Activated T-cell treated with anti-CD3 and anti-CD28 coated beads, Interleukin-2, amount 50 U/mL, for 4 hours (primary cell): ENCODE data around the gene ATF6B. TPM values are rescaled to one million over a fixed set of nuclear protein-coding genes. Genes with fewer than 3 reads are reported as not detected.

Source experiments
- ATAC-seq, 2 donors: fragments of 200-7000 bp; cut with Tn5 transposase; one replicate each; pipeline ENCODE4 v1.10.0; 2021
- DNase-seq: peaks from one replicate; pipeline ENCODE4 v3.0.0-alpha.2; 2020
- H3K27me3 Mint-ChIP-seq: one replicate; pipeline ENCODE4 v1.8.0; 2021; ENCODE audit warnings: low read depth, mixed read lengths
- H3K36me3 Mint-ChIP-seq: one replicate; pipeline ENCODE4 v1.8.0; 2022; ENCODE audit warnings: mixed read lengths; ENCODE audit not compliant: insufficient read depth
- H3K4me1 Mint-ChIP-seq: one replicate; pipeline ENCODE4 v1.8.0; 2021; ENCODE audit warnings: low read depth, mixed read lengths
- H3K4me3 Mint-ChIP-seq: one replicate; pipeline ENCODE4 v1.8.0; 2021; ENCODE audit warnings: mild to moderate bottlenecking, moderate library complexity, mixed read lengths
- H3K9me3 Mint-ChIP-seq: one replicate; pipeline ENCODE4 v1.8.0; 2021; ENCODE audit warnings: mixed read lengths
- total RNA-seq, 3 donors: library from RNA; stranded (reverse); gene quantifications; one replicate each; pipeline ENCODE4 v1.2.1, GENCODE V29; 2021

Gene ATF6B
- total RNA-seq, 3 donors from 2014 or later = 65.2 to 75.2 (median 67.2) TPM

DNA sequence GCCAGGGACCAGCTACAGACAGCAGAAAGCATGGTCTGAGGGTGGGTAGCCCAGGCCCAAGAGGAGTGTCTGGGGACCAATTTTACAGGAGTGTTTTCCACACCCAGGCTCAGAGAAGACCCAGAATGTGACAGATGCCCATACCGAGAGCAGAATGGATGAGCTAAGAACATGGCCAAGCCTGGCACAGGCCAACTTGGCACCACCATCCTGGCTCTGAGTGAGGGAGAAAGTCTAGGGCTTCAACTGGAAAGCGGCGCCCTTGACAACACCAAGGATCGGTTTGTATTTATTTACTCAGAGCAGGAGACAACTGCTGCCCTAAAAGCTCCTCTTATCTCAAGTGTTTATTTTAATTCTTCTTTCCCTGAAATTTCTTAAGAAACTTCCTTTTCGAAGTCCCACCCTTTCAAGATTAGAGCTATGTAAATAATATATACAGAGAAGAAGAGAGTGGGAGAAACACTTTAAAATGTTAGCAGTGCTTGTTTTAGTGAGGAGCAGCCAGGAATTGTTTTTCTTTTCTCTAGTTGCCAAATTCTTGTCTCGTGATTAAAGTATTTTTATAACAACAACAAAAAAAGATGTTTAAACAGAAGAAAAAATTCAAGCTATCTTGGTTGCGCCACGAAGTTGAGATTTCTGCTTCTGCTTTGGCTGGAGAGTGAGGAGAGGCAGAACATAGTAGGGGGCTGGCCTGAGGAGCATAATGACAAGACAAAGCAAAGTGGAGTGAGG lies 35.1 kb downstream of the ATF6B start:
- DNase-seq = no peak
- no peaks in the 10 kb centered on the region for H3K9me3 Mint-ChIP-seq
- no peaks in the 10 kb centered on the region for H3K4me1 Mint-ChIP-seq
- no peak overlapping the region for H3K4me3 Mint-ChIP-seq
- peaks cover 43% of the 10 kb centered on the region for H3K27me3 Mint-ChIP-seq
- no peak for ATAC-seq
- H3K36me3 Mint-ChIP-seq = no peaks in the 10 kb centered on the region

GRCh38 chr6:32089082-32089828 lies 38.8 kb downstream of the ATF6B start:
- Mint-ChIP-seq H3K4me3 (no peak overlapping the region), H3K27me3 (peaks cover 35% of the 10 kb centered on the region), H3K36me3 (no peaks in the 10 kb centered on the region), H3K9me3 (no peaks in the 10 kb centered on the region), H3K4me1 (peaks cover 6% of the 10 kb centered on the region)
- DNase-seq (no peak), ATAC-seq (no peak)

DNA sequence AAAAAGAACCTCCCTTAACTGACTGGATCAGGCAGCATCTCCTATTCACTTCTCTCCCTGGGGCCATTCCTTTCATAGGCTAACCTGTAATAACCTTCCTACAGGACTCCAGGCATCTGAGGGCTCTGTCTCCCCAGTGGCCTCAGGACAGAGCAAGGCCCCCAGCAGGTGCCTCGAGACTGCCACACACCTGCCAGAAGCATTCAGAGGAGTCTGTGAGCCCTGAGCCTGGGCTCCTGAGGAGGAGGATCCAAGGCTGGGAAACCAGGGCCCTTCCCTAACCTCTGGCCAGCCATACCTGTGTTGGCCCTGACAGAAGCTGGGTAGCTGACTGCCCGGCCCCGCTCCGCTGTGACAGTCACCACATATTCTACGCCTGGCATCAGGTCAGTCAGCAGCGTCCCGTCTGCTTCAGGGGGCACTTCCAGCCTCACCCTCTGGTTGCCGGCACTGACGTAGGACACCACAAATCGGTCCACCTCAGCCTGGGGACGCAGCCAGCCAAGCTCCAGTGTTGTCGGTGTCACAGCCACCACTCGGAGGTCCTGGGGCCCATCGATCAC lies 39.5 kb downstream of the ATF6B start:
- no peak for ATAC-seq
- no peak for DNase-seq
- peaks cover 6% of the 10 kb centered on the region for H3K4me1 Mint-ChIP-seq
- H3K4me3 Mint-ChIP-seq = no peak overlapping the region
- H3K27me3 Mint-ChIP-seq = peaks cover 36% of the 10 kb centered on the region
- no peaks in the 10 kb centered on the region for H3K36me3 Mint-ChIP-seq
- no peaks in the 10 kb centered on the region for H3K9me3 Mint-ChIP-seq

DNA sequence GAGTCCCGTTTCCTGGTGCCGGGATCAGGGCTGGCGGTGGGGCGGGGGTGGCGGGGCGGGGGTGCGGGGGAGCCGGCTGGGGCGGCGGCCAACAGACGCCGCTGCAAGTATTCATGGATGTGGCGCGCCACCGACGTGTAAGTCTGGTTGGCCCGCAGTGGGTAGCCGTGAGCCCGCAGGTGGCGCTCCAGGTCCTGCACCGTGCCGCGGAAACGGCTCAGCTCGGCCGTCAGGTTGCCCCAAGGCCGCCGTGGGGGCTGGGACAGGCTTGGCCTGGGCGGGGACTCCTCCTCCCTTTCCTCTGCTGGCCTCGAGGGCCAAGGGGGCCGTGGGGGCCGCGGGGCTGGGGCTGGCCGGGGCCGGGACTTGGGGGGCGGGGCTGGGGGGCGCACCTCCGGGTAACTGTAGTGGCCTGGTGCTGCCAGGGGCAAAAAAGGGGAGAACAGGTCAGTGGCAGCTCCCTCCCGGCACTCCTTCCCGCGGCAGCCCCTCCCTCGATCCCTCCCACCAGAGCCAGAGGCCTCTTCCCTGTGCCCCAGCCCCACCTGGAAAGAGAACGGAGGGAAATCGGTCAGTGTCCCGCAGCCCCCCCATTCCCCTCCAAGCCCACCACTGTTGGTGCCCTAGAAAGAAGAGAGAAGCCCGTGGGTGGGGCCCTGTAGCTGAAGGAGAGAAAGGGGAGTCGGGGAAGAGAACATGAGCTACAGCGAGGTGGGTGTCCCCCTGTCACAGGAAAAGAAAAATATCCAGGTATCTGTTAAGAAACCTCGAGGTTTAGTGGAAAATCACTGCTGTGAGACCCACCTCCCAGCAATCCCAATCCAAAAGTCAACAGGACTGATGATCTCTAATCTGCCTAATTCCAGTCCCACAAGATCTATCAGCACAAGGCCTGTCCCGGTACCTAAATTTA lies 40.2 kb downstream of the ATF6B start:
- Mint-ChIP-seq H3K27me3 (peaks cover 38% of the 10 kb centered on the region), H3K4me1 (peaks cover 6% of the 10 kb centered on the region), H3K4me3 (no peak overlapping the region), H3K36me3 (no peaks in the 10 kb centered on the region), H3K9me3 (no peaks in the 10 kb centered on the region)
- peak; percentile 59 for DNase-seq
- peak; percentile 90 to 92 for ATAC-seq

GRCh38 chr6:32086661-32087573 lies 41.1 kb downstream of the ATF6B start:
- Mint-ChIP-seq H3K4me1 (peaks cover 6% of the 10 kb centered on the region), H3K36me3 (no peaks in the 10 kb centered on the region), H3K9me3 (no peaks in the 10 kb centered on the region), H3K4me3 (peak overlapping the region; percentile 19), H3K27me3 (peaks cover 35% of the 10 kb centered on the region)
- peak; percentile 28 to 32 for ATAC-seq
- no peak for DNase-seq

GRCh38 chr6:32085759-32086459 lies 42.1 kb downstream of the ATF6B start:
- no peaks in the 10 kb centered on the region for H3K9me3 Mint-ChIP-seq
- peaks cover 35% of the 10 kb centered on the region for H3K27me3 Mint-ChIP-seq
- no peak overlapping the region for H3K4me3 Mint-ChIP-seq
- H3K4me1 Mint-ChIP-seq = peaks cover 6% of the 10 kb centered on the region
- DNase-seq (no peak), ATAC-seq (no peak)
- no peaks in the 10 kb centered on the region for H3K36me3 Mint-ChIP-seq

DNA sequence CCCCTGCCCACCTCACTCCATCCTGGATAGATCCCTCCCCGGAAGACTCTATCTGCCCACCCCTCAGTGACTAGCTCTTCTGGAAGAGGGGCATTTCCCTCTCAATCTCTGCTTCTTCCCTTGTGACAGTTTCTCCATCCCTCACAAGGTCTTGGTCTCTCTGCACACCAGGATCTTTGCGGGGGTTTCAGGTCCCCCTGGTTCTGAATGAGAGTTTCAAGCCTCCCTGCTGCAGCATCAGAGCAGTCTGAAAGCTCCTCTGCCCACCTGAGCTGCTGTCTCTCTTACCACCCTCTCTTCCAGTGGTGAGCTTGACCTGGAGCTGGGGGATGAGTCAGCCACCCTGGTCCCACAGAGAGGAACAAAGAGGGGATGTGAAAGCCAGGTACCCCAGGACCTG lies 43.3 kb downstream of the ATF6B start:
- no peaks in the 10 kb centered on the region for H3K9me3 Mint-ChIP-seq
- H3K36me3 Mint-ChIP-seq = no peaks in the 10 kb centered on the region
- peaks cover 35% of the 10 kb centered on the region for H3K27me3 Mint-ChIP-seq
- peaks cover 6% of the 10 kb centered on the region for H3K4me1 Mint-ChIP-seq
- ATAC-seq = no peak
- H3K4me3 Mint-ChIP-seq = no peak overlapping the region
- DNase-seq = no peak

DNA sequence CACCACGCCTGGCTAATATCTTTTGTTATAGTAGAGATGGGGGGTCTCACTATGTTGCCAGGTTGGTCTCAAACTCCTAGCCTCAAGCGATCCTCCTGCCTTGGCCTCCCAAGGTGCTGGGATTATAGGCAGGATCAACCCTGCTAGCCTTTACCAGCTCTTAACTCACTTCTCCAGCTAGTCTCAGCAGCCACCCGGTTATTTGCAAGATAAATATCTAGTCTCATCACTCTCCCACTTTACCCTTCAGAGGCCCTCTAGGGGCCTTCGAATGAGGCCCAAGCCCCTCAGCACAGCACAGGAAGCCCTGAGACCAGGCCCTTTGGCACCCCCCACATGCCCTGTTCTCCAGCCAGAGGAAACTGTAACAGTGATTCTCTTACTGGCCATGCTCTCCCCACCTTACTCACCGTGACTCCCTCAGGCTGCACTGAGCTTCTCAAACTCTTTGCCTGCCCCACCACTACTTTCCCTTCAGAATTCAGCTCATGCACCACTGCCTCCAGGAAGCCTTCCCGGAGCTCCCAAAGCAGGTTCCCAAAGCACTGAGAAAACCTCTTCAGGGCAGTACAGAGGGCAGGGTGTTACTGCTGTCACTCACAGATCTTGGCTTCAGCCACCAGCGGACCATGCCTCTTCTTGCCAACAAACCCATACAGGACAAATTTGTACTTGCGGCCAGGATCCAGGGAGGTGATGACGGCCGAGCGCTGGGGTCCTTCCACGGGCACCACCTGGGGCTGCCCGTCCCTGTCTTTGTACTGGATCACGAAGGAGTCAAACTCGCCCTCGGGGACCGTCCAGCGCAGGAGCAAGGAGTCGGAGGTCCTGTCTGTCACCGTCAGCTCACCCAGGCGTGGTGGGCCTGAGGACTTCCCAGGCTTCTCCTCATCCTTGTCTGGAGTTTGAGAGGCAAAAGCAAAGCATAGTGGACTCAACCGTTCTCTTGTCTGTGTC lies 44.0 kb downstream of the ATF6B start:
- DNase-seq (no peak), ATAC-seq (no peak)
- Mint-ChIP-seq H3K36me3 (no peaks in the 10 kb centered on the region), H3K9me3 (no peaks in the 10 kb centered on the region), H3K4me1 (peaks cover 6% of the 10 kb centered on the region), H3K4me3 (no peak overlapping the region), H3K27me3 (peaks cover 31% of the 10 kb centered on the region)

GRCh38 chr6:32082935-32083334 lies 45.1 kb downstream of the ATF6B start:
- DNase-seq (no peak), ATAC-seq (no peak)
- peaks cover 6% of the 10 kb centered on the region for H3K4me1 Mint-ChIP-seq
- no peaks in the 10 kb centered on the region for H3K36me3 Mint-ChIP-seq
- no peaks in the 10 kb centered on the region for H3K9me3 Mint-ChIP-seq
- no peak overlapping the region for H3K4me3 Mint-ChIP-seq
- H3K27me3 Mint-ChIP-seq = peaks cover 26% of the 10 kb centered on the region

- Mint-ChIP-seq H3K36me3 (no peaks in the 10 kb centered on the region), H3K9me3 (no peaks in the 10 kb centered on the region), H3K4me1 (peaks cover 6% of the 10 kb centered on the region), H3K27me3 (peaks cover 26% of the 10 kb centered on the region), H3K4me3 (no peak overlapping the region)
- DNase-seq = no peak
- ATAC-seq = no peak
Observed at GRCh38 chr6:32082478-32082877, 45.6 kb downstream of the ATF6B start.

- no peak for ATAC-seq
- no peaks in the 10 kb centered on the region for H3K9me3 Mint-ChIP-seq
- DNase-seq = no peak
- no peaks in the 10 kb centered on the region for H3K4me1 Mint-ChIP-seq
- peaks cover 19% of the 10 kb centered on the region for H3K27me3 Mint-ChIP-seq
- no peak overlapping the region for H3K4me3 Mint-ChIP-seq
- no peaks in the 10 kb centered on the region for H3K36me3 Mint-ChIP-seq
Observed at GRCh38 chr6:32081168-32081990, 46.7 kb downstream of the ATF6B start.
